Measurements from ENCODE around the gene ILF3. TPM values are rescaled to one million over a fixed set of nuclear protein-coding genes. Genes with fewer than 3 reads are reported as not detected.

ILF3 gene
- total RNA-seq, 1 donor from 2014 or later = 106 TPM

DNA sequence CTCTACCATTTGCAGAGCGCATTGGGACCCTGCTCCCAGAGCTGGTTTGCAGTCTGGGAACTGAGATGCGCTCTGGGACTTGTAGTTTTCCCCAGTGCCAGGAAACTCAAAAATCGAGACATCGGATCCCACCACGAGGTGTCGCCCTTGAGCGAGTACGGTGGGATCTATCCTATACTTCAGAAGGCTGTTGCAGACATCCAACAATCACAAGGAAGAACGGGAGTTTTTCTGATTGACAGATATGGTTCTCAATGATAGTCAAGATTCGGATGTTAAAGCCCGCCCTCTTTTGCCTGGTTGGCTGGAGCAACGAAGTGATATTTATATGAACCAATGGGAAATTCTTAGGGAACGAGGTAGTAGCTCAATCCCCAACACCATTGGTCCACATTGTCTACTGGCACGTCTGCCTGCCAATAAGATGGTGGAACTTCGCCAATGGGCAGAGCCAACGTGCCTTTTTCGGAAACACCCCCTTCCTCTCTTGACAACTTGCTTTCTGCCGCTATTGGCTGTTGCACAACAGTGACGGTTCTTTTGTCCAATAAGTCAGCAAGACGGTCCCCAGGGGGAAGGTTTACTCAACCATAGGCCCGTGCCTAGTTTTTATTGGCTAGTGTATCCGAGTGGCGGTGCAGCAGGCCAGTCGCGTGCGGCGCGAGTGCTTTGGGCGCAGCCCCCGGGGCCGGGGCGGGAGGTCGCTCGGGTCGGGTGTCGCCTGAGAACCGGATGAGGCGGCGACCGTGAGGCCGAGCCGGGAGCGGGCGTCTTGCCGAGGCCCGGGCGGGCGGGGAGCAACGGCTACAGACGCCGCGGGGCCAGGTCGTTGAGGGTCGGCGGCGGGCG lies 63.4 kb downstream of the ILF3 start, which contains the start of gene DNM2:
Gene DNM2, plus strand, starts transcription at position 724 of the 849 bp plus-strand sequence. CDS start 164 bp downstream, outside the sequence.
- DNase-seq = peak; percentile 99
- no peaks in the 10 kb centered on the region for H3K27me3 ChIP-seq (ENCODE audit: low read depth)
- intact Hi-C loops (cut with micrococcal nuclease) = no loop called here
- no peaks in the 10 kb centered on the region for H3K9me3 ChIP-seq (replicated peaks)
- peaks cover 10% of the 10 kb centered on the region for H3K36me3 ChIP-seq
- H3K27ac ChIP-seq (replicated peaks) = peak within 1 kb of the TSS; percentile 99
- H3K4me1 ChIP-seq = peaks cover 52% of the 10 kb centered on the region
- TF ChIP-seq, protein P1, sequence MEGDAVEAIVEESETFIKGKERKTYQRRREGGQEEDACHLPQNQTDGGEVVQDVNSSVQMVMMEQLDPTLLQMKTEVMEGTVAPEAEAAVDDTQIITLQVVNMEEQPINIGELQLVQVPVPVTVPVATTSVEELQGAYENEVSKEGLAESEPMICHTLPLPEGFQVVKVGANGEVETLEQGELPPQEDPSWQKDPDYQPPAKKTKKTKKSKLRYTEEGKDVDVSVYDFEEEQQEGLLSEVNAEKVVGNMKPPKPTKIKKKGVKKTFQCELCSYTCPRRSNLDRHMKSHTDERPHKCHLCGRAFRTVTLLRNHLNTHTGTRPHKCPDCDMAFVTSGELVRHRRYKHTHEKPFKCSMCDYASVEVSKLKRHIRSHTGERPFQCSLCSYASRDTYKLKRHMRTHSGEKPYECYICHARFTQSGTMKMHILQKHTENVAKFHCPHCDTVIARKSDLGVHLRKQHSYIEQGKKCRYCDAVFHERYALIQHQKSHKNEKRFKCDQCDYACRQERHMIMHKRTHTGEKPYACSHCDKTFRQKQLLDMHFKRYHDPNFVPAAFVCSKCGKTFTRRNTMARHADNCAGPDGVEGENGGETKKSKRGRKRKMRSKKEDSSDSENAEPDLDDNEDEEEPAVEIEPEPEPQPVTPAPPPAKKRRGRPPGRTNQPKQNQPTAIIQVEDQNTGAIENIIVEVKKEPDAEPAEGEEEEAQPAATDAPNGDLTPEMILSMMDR (IDR thresholded peaks at IDR 0.05; ENCODE audit: borderline replicate concordance) = peak; percentile 91
- H3K4me3 ChIP-seq = peak within 1 kb of the TSS; percentile 95

DNA sequence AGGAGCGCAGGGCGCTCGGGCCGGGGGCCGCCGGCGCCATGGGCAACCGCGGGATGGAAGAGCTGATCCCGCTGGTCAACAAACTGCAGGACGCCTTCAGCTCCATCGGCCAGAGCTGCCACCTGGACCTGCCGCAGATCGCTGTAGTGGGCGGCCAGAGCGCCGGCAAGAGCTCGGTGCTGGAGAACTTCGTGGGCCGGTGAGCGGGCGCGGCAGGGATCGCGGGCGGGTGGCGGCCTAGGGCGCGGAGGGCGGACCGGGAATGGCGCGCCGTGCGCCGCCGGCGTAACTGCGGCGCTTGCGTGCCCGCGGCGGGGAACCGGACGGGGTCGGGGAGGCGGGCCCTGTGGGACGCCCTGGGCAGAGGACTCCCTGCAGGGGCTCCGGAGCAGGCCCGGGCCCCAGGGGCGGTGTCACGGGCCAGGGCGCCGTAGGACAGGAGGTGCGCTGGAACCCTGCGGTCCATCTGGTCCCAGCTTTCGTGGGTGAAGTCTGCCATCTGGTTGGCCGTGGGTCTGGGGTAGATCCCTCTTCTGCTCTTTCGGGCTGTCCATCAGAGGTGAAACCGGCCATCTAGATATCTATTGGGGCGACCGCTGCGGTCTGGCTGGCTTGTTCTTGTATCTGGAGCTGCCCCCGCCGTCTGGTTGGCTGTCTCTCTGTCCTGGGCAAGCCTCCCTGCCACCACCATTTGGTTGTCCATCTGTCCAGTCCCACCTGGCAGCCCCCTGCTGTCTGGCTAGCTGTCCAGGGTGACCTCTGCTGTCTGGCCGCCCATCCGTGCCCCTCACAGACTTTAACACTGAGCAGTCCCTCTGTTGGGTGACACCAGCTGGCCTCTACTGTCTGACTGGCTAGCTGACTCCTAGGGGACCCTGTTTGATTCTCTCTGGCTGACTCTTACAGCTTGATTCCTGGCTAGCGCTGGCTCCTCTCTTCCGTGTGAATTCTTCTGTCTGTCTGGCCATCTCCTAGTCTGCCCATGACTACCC lies 64.4 kb downstream of the ILF3 start:
- TF ChIP-seq, protein P1 (IDR thresholded peaks at IDR 0.05; ENCODE audit: borderline replicate concordance) = no peak
- H3K27me3 ChIP-seq (ENCODE audit: low read depth) = no peaks in the 10 kb centered on the region
- H3K27ac ChIP-seq (replicated peaks) = peak overlapping the region; percentile 99
- intact Hi-C loops (cut with micrococcal nuclease) = no loop called here
- peak overlapping the region; percentile 95 for H3K4me3 ChIP-seq
- peaks cover under 1% of the 10 kb centered on the region for H3K36me3 ChIP-seq
- H3K4me1 ChIP-seq = peaks cover 61% of the 10 kb centered on the region
- peak; percentile 56 for DNase-seq
- no peaks in the 10 kb centered on the region for H3K9me3 ChIP-seq (replicated peaks)

DNA sequence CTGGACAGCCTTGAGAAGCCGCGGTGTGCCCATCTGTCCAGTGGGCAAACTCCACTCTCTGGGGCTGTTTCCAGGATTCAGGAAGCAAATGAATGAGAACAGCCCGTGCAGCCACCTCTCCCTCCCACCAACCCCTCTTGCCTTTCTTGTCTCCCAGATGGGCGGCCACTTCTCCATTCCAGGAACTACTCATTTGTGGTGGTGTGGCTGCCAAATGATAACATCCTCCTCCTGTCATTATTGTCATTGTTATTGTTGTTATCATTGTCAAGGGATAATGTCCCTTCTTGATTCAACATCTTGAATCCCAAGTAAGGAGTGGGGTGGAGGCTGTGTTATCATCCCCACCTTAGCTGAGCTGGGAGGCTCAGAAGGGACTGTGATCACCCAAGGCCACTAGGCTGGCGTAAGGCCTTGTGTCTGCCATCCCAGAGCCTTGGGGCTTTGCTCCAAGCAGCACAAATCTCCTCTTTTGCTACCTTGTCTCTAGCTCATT lies 65.4 kb downstream of the ILF3 start:
- peaks cover 71% of the 10 kb centered on the region for H3K4me1 ChIP-seq
- H3K27me3 ChIP-seq (ENCODE audit: low read depth) = no peaks in the 10 kb centered on the region
- TF ChIP-seq, protein P1 (IDR thresholded peaks at IDR 0.05; ENCODE audit: borderline replicate concordance) = no peak
- H3K4me3 ChIP-seq = peak overlapping the region; percentile 95
- no peak for DNase-seq
- peak overlapping the region; percentile 99 for H3K27ac ChIP-seq (replicated peaks)
- no peaks in the 10 kb centered on the region for H3K36me3 ChIP-seq
- H3K9me3 ChIP-seq (replicated peaks) = no peaks in the 10 kb centered on the region
- intact Hi-C loops (cut with micrococcal nuclease) = no loop called here

DNA sequence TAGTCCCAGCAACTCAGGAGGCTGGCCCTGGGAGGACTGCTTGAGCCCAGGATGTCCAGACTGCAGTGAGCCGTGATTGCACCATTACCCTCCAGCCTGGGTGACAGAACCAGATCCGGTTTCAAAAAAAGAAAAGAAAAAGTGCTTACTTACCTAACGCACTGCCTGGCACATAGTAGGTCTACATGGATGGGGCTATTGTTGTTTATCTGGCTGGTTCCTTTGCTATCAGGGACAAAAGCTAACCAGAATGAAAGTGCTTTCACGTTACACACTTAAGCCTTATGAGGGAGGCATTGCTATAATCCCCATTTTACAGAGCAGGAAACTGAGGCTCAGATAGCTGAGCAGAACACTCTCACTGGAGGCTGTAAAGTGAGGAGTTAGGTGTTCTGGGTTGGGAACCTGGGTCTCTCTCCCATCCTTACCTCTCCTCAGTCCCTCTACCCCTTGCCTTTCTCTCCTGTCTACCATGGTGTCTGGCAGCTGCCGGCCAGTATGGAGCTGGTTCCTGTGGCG lies 66.5 kb downstream of the ILF3 start:
- TF ChIP-seq, protein P1 (IDR thresholded peaks at IDR 0.05; ENCODE audit: borderline replicate concordance) = no peak
- DNase-seq = no peak
- no peaks in the 10 kb centered on the region for H3K9me3 ChIP-seq (replicated peaks)
- H3K36me3 ChIP-seq = no peaks in the 10 kb centered on the region
- peaks cover 83% of the 10 kb centered on the region for H3K4me1 ChIP-seq
- no peaks in the 10 kb centered on the region for H3K27me3 ChIP-seq (ENCODE audit: low read depth)
- peak overlapping the region; percentile 99 for H3K27ac ChIP-seq (replicated peaks)
- intact Hi-C loops (cut with micrococcal nuclease) = no loop called here
- peak overlapping the region; percentile 95 for H3K4me3 ChIP-seq

DNA sequence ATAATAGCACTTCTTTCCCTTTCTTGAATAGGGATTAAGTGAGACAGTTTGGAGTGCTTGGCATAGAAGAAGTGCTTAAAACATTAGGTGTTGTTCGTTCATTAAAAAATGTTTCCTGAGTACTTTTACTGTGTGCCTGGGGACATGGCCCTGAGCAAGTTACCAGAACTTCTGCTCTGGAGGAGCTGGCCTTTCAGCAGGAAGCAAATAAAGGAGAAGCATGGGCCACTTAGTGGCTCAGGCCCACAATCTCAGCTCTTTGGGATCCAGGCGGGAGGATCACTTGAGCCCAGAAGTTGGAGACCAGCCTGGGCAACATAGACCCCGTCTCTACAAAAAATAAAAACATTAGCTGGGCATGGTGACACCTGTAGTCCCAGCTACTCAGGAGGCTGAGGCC lies 69.4 kb downstream of the ILF3 start:
- TF ChIP-seq, protein P1 (IDR thresholded peaks at IDR 0.05; ENCODE audit: borderline replicate concordance) = no peak
- H3K9me3 ChIP-seq (replicated peaks) = no peaks in the 10 kb centered on the region
- peak overlapping the region; percentile 91 for H3K27ac ChIP-seq (replicated peaks)
- DNase-seq = no peak
- H3K4me1 ChIP-seq = peaks cover 100% of the 10 kb centered on the region
- intact Hi-C loops (cut with micrococcal nuclease) = no loop called here
- H3K27me3 ChIP-seq (ENCODE audit: low read depth) = no peaks in the 10 kb centered on the region
- no peaks in the 10 kb centered on the region for H3K36me3 ChIP-seq
- H3K4me3 ChIP-seq = no peak overlapping the region

All from left ventricle myocardium inferior (tissue), 1 donor.